CD4-positive, alpha-beta T cell treated with Interleukin-12 subunit alpha and Interleukin-12 subunit beta, for 1 hour (primary cell): ENCODE results near the gene ZNF432.
A peak's percentile ranks its signal among the peaks of the same experiment; 100 is the strongest.

Source experiments
- DNase-seq: peaks from one replicate; pipeline ENCODE4 v3.0.0-alpha.2; 2020

ZNF432 gene

GRCh38 chr19:52007806-52008557 is 40.7 kb downstream of the ZNF432 start, which contains the start of gene ZNF615:
ZNF615 (minus strand) TSS chr19:52008211; CDS start chr19:52003711, 4,500 bp downstream.
- DNase-seq, result peak; percentile 88

- DNase-seq, result peak; percentile 4
Measured at GRCh38 chr19:52007451-52007805, 41.2 kb downstream of the ZNF432 start.

- DNase-seq, result no peak
Measured at GRCh38 chr19:51994048-51994644, 54.5 kb downstream of the ZNF432 start.

GRCh38 chr19:51993422-51993821 is 55.2 kb downstream of the ZNF432 start:
- DNase-seq, result no peak

- DNase-seq, result peak; percentile 94
Measured at GRCh38 chr19:51986309-51987291, 62.0 kb downstream of the ZNF432 start, which contains the start of gene ZNF350. ZNF350 (minus strand) TSS chr19:51986840; CDS start chr19:51974360, 12,480 bp downstream.

- no peak for DNase-seq
Measured at GRCh38 chr19:51983361-51983760, 65.3 kb downstream of the ZNF432 start.
